Stomach (tissue), 4 donors: ENCODE results near the gene PPP3R1.

Experiments
- CTCF ChIP-seq, 7 experiments: fragments of 450-650 bp in 4 of 7; fragments of 200-600 bp in 3 of 7; sonication (generic) in 3 of 7; IDR thresholded peaks; one replicate each; pipeline ENCODE4 v1.5.1; 2016 to 2019; ENCODE audit warnings: antibody characterized with exemption in 7 of 7, control low read depth in 2 of 7, mild to moderate bottlenecking in 1 of 7
- EP300 ChIP-seq: sonication (generic); formaldehyde crosslinking; IDR thresholded peaks from one replicate; pipeline ENCODE4 v1.6.1; 2017; ENCODE audit warnings: antibody characterized with exemption
- POLR2AphosphoS5 ChIP-seq, 3 donors: sonication (generic); formaldehyde crosslinking; IDR thresholded peaks; one replicate each; pipeline ENCODE4 v1.6.1; 2016; ENCODE audit warnings: antibody characterized with exemption in 3 of 3

GRCh38 chr2:68187329-68187728 is 65.0 kb downstream of the PPP3R1 start:
- no peak for TF ChIP-seq EP300
- TF ChIP-seq CTCF (IDR thresholded peaks at IDR 0.05), result no peak
- TF ChIP-seq POLR2AphosphoS5 (IDR thresholded peaks at IDR 0.05), result no peak
